HG02885 (cell line): Measurements from ENCODE around the gene SMYD5.
A peak's percentile ranks its signal among the peaks of the same experiment; 100 is the strongest.
"Not testable (repeated sequence)": the region's sequence is repeated elsewhere in the genome, so short reads cannot be mapped to it uniquely, and the experiment has no call there.

Source experiments
- ATAC-seq: cut with Tn5 transposase; IDR thresholded peaks from one replicate; pipeline ENCODE4 v1.9.1; 2021; ENCODE audit warnings: mild to moderate bottlenecking; ENCODE audit not compliant: unreplicated experiment, poor library complexity

SMYD5 gene

GRCh38 chr2:73214120-73215035 is at the start of gene SMYD5:
TSS of gene SMYD5 (plus strand) at chr2:73214245. CDS start at chr2:73214267, 22 bp downstream.
- ATAC-seq: peak; percentile 94

GRCh38 chr2:73165978-73166377 is 48.1 kb upstream of the SMYD5 start:
- ATAC-seq: not testable (repeated sequence)

GRCh38 chr2:73166813-73167212 is 47.2 kb upstream of the SMYD5 start:
- ATAC-seq: not testable (repeated sequence)

- ATAC-seq: not testable (repeated sequence)
Measured at GRCh38 chr2:73168348-73168747, 45.7 kb upstream of the SMYD5 start.

GRCh38 chr2:73170341-73170740 is 43.7 kb upstream of the SMYD5 start:
- not testable (repeated sequence) for ATAC-seq

- peak; percentile 78 for ATAC-seq
Measured at GRCh38 chr2:73172963-73173362, 41.1 kb upstream of the SMYD5 start.

- no peak for ATAC-seq
Measured at GRCh38 chr2:73173781-73174180, 40.3 kb upstream of the SMYD5 start.

GRCh38 chr2:73174244-73174643 is 39.8 kb upstream of the SMYD5 start:
- no peak for ATAC-seq

GRCh38 chr2:73174941-73175662 is 38.9 kb upstream of the SMYD5 start:
- ATAC-seq: no peak

- peak; percentile 39 for ATAC-seq
Measured at GRCh38 chr2:73175663-73176204, 38.3 kb upstream of the SMYD5 start.

- ATAC-seq: no peak
Measured at GRCh38 chr2:73176205-73176880, 37.7 kb upstream of the SMYD5 start.

GRCh38 chr2:73176881-73177644 is 37.0 kb upstream of the SMYD5 start:
- ATAC-seq: peak; percentile 70

- peak; percentile 3 for ATAC-seq
Measured at GRCh38 chr2:73177645-73178255, 36.3 kb upstream of the SMYD5 start.

GRCh38 chr2:73185965-73186364 is 28.1 kb upstream of the SMYD5 start:
- no peak for ATAC-seq

GRCh38 chr2:73187549-73187948 is 26.5 kb upstream of the SMYD5 start:
- ATAC-seq: no peak

- no peak for ATAC-seq
Measured at GRCh38 chr2:73197579-73197978, 16.5 kb upstream of the SMYD5 start.

GRCh38 chr2:73200281-73200680 is 13.8 kb upstream of the SMYD5 start:
- ATAC-seq: not testable (repeated sequence)

- no peak for ATAC-seq
Measured at GRCh38 chr2:73202156-73203054, 11.6 kb upstream of the SMYD5 start, which contains the start of gene NOTO. TSS of gene NOTO (plus strand) at chr2:73202574. CDS start at chr2:73202667, 93 bp downstream.
